Prostate gland (tissue), 2 donors: Measurements from ENCODE around the gene PCMTD2. TPM values are rescaled to one million over a fixed set of nuclear protein-coding genes. Genes with fewer than 3 reads are reported as not detected.
"Not testable (repeated sequence)": the region's sequence is repeated elsewhere in the genome, so short reads cannot be mapped to it uniquely, and the experiment has no call there.

Experiments
- DNase-seq: peaks from one replicate; pipeline ENCODE4 v3.0.0-alpha.2; 2019; ENCODE audit warnings: low spot score
- H3K27ac ChIP-seq, 2 donors: fragments of 200-600 bp; sonication (generic); 2 replicates each; pipeline ENCODE4 v1.5.1; 2017 to 2019
- H3K27me3 ChIP-seq: fragments of 200-600 bp; sonication (generic); replicated peaks from 2 replicates; pipeline ENCODE4 v1.5.1; 2019; ENCODE audit not compliant: insufficient read depth
- H3K36me3 ChIP-seq, 2 donors: fragments of 200-600 bp; sonication (generic); 1 replicate in 1 of 2; 2 replicates in 1 of 2; pipeline versions ENCODE4 v1.5.1 to v1.8.1; 2017 to 2019
- H3K4me1 ChIP-seq: fragments of 200-600 bp; sonication (generic); replicated peaks from 2 replicates; pipeline ENCODE4 v1.5.1; 2019
- H3K4me3 ChIP-seq, 2 donors: fragments of 200-600 bp; sonication (generic); 2 replicates each; pipeline ENCODE4 v1.5.1; 2017 to 2019
- H3K9me3 ChIP-seq: fragments of 200-600 bp; sonication (generic); 2 replicates; pipeline ENCODE4 v1.5.1; 2017
- CTCF ChIP-seq, 4 experiments: fragments of 200-600 bp in 2 of 4; fragments of 450-650 bp in 2 of 4; sonication (generic) in 2 of 4; IDR thresholded peaks; 1 replicate in 3 of 4; 2 replicates in 1 of 4; pipeline ENCODE4 v1.5.1; 2016 to 2019; ENCODE audit warnings: antibody characterized with exemption in 4 of 4, mild to moderate bottlenecking in 2 of 4, moderate library complexity in 2 of 4
- POLR2A ChIP-seq: fragments of 450-650 bp; IDR thresholded peaks from one replicate; pipeline ENCODE4 v1.6.1; 2016; ENCODE audit warnings: antibody characterized with exemption, mild to moderate bottlenecking
- POLR2AphosphoS5 ChIP-seq: sonication (generic); formaldehyde crosslinking; IDR thresholded peaks from one replicate; pipeline ENCODE4 v1.6.1; 2017; ENCODE audit warnings: antibody characterized with exemption
- WGBS: methylation state at CpG from one replicate; pipeline ENCODE4 v1.1.5; 2018; 5-methylcytosine and 5-hydroxymethylcytosine counted together
- intact Hi-C: fragments of 100-400 bp; cut with DNase I; formaldehyde crosslinking; loops from one replicate; pipeline ENCODE4 v1.14.2; 2022
- total RNA-seq, 2 donors: library from RNA; depleted of rRNA; stranded (reverse); fragments of >200 nt; gene quantifications; one replicate each; pipeline ENCODE4 v1.1.0, GENCODE V29; 2016

The PCMTD2 gene
- total RNA-seq, 2 donors from 2014 or later = 143 to 147 TPM

GRCh38 chr20:64231621-64232550, 23.7 kb upstream of the PCMTD2 start:
- no peak for DNase-seq
- Histone ChIP-seq H3K4me3 (no peak overlapping the region), H3K27ac (no peak overlapping the region), H3K4me1 (peaks cover 3% of the 10 kb centered on the region), H3K27me3 (no peaks in the 10 kb centered on the region), H3K9me3 (no peaks in the 10 kb centered on the region), H3K36me3 (no peaks in the 10 kb centered on the region)
- intact Hi-C loops = no loop called here
- no peak for TF ChIP-seq CTCF (IDR thresholded peaks at IDR 0.05)
- TF ChIP-seq POLR2A = no peak
- TF ChIP-seq POLR2AphosphoS5 = no peak
- WGBS = 87% methylated on average over 20 of the region's 27 CpGs

GRCh38 chr20:64232794-64233193, 22.8 kb upstream of the PCMTD2 start:
- peak; percentile 29 for DNase-seq
- intact Hi-C loops = no loop called here

GRCh38 chr20:64233725-64234124, 21.8 kb upstream of the PCMTD2 start:
- Histone ChIP-seq H3K27ac (no peak overlapping the region), H3K27me3 (no peaks in the 10 kb centered on the region)
- TF ChIP-seq POLR2AphosphoS5 (no peak), CTCF (IDR thresholded peaks at IDR 0.05) (no peak), POLR2A (no peak)

More at GRCh38 chr20:64232794-64233193, 22.8 kb upstream of the PCMTD2 start:
- 75% methylated on average over 3 of the region's 3 CpGs for WGBS
- H3K27ac ChIP-seq = no peak overlapping the region
- TF ChIP-seq POLR2AphosphoS5 (no peak), CTCF (IDR thresholded peaks at IDR 0.05) (no peak), POLR2A (no peak)
- H3K36me3 ChIP-seq = no peaks in the 10 kb centered on the region
- no peaks in the 10 kb centered on the region for H3K27me3 ChIP-seq
- H3K4me1 ChIP-seq = peaks cover 3% of the 10 kb centered on the region
- no peak overlapping the region for H3K4me3 ChIP-seq
- H3K9me3 ChIP-seq = no peaks in the 10 kb centered on the region

DNA sequence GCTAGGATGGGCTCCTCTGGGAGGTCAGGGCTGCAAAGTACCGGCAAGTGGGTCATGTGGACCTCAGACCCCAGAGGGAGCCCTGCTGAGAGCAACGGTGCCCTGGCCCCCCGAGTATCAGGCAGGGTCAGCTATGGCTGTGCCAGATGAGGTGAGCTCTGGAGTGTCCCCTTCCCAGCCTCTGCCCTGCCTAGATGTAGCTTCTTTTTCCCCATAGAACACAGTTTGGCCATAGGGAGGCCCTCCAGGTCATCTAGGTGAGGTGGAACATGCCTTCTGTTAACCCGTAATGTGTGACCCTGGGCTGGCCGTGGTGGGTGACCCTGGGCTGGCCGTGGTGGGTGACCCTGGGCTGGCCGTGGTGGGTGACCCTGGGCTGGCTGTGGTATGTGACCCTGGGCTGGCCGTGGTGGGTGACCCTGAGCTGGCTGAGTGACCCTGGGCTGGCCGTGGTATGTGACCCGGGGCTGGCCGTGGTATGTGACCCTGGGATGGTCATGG, 21.2 kb upstream of the PCMTD2 start:
- WGBS = 91% methylated on average over 11 of the region's 11 CpGs
- H3K4me3 ChIP-seq = no peak overlapping the region
- H3K9me3 ChIP-seq = no peaks in the 10 kb centered on the region
- no peak overlapping the region for H3K27ac ChIP-seq
- no peaks in the 10 kb centered on the region for H3K36me3 ChIP-seq
- no peaks in the 10 kb centered on the region for H3K27me3 ChIP-seq
- H3K4me1 ChIP-seq = no peaks in the 10 kb centered on the region
- intact Hi-C loops = no loop called here
- no peak for TF ChIP-seq POLR2AphosphoS5
- TF ChIP-seq CTCF (IDR thresholded peaks at IDR 0.05) = no peak
- no peak for TF ChIP-seq POLR2A
- no peak for DNase-seq

More at GRCh38 chr20:64233725-64234124, 21.8 kb upstream of the PCMTD2 start:
- intact Hi-C loops = no loop called here
- DNase-seq = no peak
- Histone ChIP-seq H3K9me3 (no peaks in the 10 kb centered on the region), H3K4me1 (no peaks in the 10 kb centered on the region), H3K36me3 (no peaks in the 10 kb centered on the region), H3K4me3 (no peak overlapping the region)
- 60% methylated on average over 3 of the region's 5 CpGs for WGBS

GRCh38 chr20:64234921-64235565, 20.5 kb upstream of the PCMTD2 start:
- H3K4me1 ChIP-seq, H3K36me3 ChIP-seq, intact Hi-C loops, DNase-seq, H3K27ac ChIP-seq, H3K9me3 ChIP-seq, H3K27me3 ChIP-seq, H3K4me3 ChIP-seq: not testable (repeated sequence)
- 96% methylated on average over 17 of the region's 17 CpGs for WGBS
